Muscle layer of duodenum (tissue), 2 donors: Measurements from ENCODE around the gene PKP1.

Experiments
- H3K27ac ChIP-seq: one replicate; pipeline ENCODE4 v1.7.0; 2013; ENCODE audit warnings: mild to moderate bottlenecking, low read length
- H3K27me3 ChIP-seq: one replicate; pipeline ENCODE4 v1.7.0; 2013; ENCODE audit warnings: low read depth, mild to moderate bottlenecking, control low read depth, low read length
- H3K36me3 ChIP-seq, 2 donors: one replicate each; pipeline ENCODE4 v1.7.0; 2013; ENCODE audit warnings: low read length in 2 of 2, control low read depth in 1 of 2, mild to moderate bottlenecking in 1 of 2; ENCODE audit not compliant: insufficient read depth in 2 of 2, control insufficient read depth in 1 of 2
- H3K4me1 ChIP-seq, 2 donors: one replicate each; pipeline ENCODE4 v1.7.0; 2013; ENCODE audit warnings: low read length in 2 of 2, mild to moderate bottlenecking in 2 of 2, control low read depth in 1 of 2, moderate library complexity in 1 of 2; ENCODE audit not compliant: insufficient read depth in 2 of 2, control insufficient read depth in 1 of 2
- H3K4me3 ChIP-seq, 2 donors: one replicate each; pipeline ENCODE4 v1.7.0; 2013; ENCODE audit warnings: low read length in 2 of 2, low read depth in 1 of 2, mild to moderate bottlenecking in 1 of 2
- H3K9me3 ChIP-seq, 2 donors: one replicate each; pipeline ENCODE4 v1.7.0; 2013; ENCODE audit warnings: low read length in 2 of 2, control low read depth in 1 of 2, mild to moderate bottlenecking in 1 of 2; ENCODE audit not compliant: control insufficient read depth in 1 of 2
- donor health status: healthy.

Gene PKP1

GRCh38 chr1:201311356-201312011 is 28.2 kb downstream of the PKP1 start:
- peaks cover 0 to 12% of the 10 kb centered on the region in 2 donors for H3K4me1 ChIP-seq
- no peaks in the 10 kb centered on the region for H3K36me3 ChIP-seq
- H3K4me3 ChIP-seq, result no peak overlapping the region
- H3K9me3 ChIP-seq, result no peaks in the 10 kb centered on the region
- no peaks in the 10 kb centered on the region for H3K27me3 ChIP-seq
- no peak overlapping the region for H3K27ac ChIP-seq

DNA sequence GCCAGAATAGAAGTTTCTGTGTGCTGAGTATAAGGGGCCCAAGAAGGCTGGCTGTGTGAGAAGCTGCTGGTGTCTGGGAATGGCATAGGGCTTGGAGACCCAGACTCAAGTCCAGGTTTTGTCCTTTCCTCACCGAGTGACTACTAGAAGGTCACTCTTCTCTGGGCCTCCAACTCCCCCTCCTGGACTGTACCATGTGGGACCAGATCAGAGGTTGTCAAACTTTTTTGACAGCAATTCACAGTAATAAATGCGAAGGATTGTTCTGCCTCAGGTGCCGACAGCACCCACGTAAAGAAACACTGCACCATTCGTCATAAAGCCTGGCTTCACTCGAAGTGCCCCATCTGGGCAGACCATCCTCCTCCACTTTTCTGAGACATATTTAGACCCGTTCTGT is 29.0 kb downstream of the PKP1 start:
- Histone ChIP-seq H3K36me3 (no peaks in the 10 kb centered on the region), H3K4me3 (no peak overlapping the region), H3K9me3 (no peaks in the 10 kb centered on the region), H3K4me1 (peaks cover 0 to 12% of the 10 kb centered on the region in 2 donors), H3K27me3 (no peaks in the 10 kb centered on the region), H3K27ac (no peak overlapping the region)

DNA sequence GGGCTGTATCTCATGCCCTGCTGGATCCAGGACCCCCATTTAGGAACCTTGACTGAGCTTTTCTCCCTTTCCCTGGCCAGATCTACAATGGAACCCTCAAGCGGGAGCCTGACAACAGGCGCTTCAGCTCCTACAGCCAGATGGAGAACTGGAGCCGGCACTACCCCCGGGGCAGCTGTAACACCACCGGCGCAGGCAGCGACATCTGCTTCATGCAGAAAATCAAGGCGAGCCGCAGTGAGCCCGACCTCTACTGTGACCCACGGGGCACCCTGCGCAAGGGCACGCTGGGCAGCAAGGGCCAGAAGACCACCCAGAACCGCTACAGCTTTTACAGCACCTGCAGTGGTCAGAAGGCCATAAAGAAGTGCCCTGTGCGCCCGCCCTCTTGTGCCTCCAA is 29.8 kb downstream of the PKP1 start:
- H3K4me1 ChIP-seq, result peaks cover 0 to 9% of the 10 kb centered on the region in 2 donors

DNA sequence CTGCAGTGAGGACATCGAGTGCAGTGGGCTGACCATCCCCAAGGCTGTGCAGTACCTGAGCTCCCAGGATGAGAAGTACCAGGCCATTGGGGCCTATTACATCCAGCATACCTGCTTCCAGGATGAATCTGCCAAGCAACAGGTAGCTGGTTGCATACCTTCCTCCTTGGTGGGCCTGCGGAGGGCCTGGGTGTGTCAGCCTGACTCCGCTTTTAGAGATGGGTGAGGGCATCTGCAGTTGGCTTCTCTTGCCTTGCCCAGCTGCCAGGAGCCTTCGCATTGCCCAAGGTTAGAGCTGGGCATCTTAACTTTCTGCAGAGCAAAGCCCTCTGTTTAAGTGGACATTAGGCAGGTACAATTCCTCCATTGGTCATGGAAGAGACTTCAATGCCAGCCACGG is 33.2 kb downstream of the PKP1 start:
- no peaks in the 10 kb centered on the region for H3K9me3 ChIP-seq
- H3K4me3 ChIP-seq, result no peak overlapping the region
- no peaks in the 10 kb centered on the region for H3K4me1 ChIP-seq
- H3K27ac ChIP-seq, result no peak overlapping the region
- no peaks in the 10 kb centered on the region for H3K36me3 ChIP-seq
- no peaks in the 10 kb centered on the region for H3K27me3 ChIP-seq

More for the DNA sequence above, 29.8 kb downstream of the PKP1 start:
- Histone ChIP-seq H3K27ac (no peak overlapping the region), H3K4me3 (no peak overlapping the region), H3K9me3 (no peaks in the 10 kb centered on the region), H3K27me3 (no peaks in the 10 kb centered on the region), H3K36me3 (no peaks in the 10 kb centered on the region)

GRCh38 chr1:201317551-201317950 is 34.2 kb downstream of the PKP1 start:
- no peaks in the 10 kb centered on the region for H3K36me3 ChIP-seq
- no peaks in the 10 kb centered on the region for H3K27me3 ChIP-seq
- H3K4me3 ChIP-seq, result no peak overlapping the region
- H3K27ac ChIP-seq, result no peak overlapping the region
- H3K9me3 ChIP-seq, result no peaks in the 10 kb centered on the region
- H3K4me1 ChIP-seq, result no peaks in the 10 kb centered on the region

GRCh38 chr1:201318504-201319340 is 35.4 kb downstream of the PKP1 start:
- Histone ChIP-seq H3K27ac (no peak overlapping the region), H3K9me3 (no peaks in the 10 kb centered on the region), H3K4me3 (no peak overlapping the region), H3K4me1 (no peaks in the 10 kb centered on the region), H3K36me3 (no peaks in the 10 kb centered on the region), H3K27me3 (no peaks in the 10 kb centered on the region)

DNA sequence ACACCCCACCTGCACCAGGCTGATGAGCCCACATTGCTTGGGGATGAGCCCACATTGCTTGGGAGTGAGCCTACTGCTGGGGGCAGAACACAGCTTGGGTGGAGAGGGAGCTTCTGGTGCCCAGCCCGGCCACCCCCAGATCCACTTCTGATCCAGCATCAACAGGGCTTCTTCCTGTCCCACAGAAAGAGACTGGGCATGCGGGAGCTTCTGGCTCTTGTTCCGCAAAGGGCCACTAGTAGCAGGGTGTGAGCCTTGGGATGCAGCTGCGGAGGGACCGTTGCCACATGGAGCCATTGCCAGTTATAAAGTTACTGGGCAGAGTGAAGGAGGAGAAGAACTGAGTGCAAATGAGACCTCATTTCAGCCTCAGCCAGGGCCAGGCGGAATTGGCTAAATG is 36.3 kb downstream of the PKP1 start:
- Histone ChIP-seq H3K36me3 (no peaks in the 10 kb centered on the region), H3K4me3 (no peak overlapping the region), H3K4me1 (no peaks in the 10 kb centered on the region), H3K27ac (no peak overlapping the region), H3K27me3 (no peaks in the 10 kb centered on the region), H3K9me3 (no peaks in the 10 kb centered on the region)

DNA sequence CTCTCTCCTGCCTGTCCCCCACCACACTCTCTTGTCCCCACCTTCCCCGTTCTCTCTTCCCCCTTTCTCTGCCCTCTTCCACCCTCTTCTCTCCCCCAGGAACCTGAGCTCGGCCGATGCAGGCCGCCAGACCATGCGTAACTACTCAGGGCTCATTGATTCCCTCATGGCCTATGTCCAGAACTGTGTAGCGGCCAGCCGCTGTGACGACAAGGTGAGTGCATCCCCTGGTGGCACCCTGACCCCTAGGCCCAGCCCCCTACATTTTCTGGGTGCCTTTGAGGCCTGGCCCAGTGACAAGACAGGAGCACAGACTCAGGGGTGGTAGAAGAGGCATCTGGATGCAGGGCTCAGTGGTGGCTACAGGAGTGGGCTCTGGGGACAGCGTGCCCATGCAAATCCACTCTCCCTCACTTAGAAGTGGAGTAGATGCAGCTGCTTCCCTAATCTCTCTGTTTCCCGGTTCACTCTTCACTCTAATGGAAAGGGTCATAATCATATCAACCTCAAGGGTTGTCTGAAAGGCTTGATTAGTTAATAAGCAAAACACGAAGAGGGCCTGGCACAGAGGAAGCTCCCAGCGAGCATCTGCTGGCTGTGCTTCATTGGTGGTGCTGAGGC is 37.0 kb downstream of the PKP1 start:
- Histone ChIP-seq H3K36me3 (no peaks in the 10 kb centered on the region), H3K4me3 (no peak overlapping the region), H3K4me1 (no peaks in the 10 kb centered on the region), H3K27ac (no peak overlapping the region), H3K9me3 (no peaks in the 10 kb centered on the region), H3K27me3 (no peaks in the 10 kb centered on the region)

GRCh38 chr1:201321826-201322390 is 38.6 kb downstream of the PKP1 start:
- no peaks in the 10 kb centered on the region for H3K9me3 ChIP-seq
- H3K4me1 ChIP-seq, result no peaks in the 10 kb centered on the region
- no peak overlapping the region for H3K27ac ChIP-seq
- H3K27me3 ChIP-seq, result no peaks in the 10 kb centered on the region
- no peak overlapping the region for H3K4me3 ChIP-seq
- H3K36me3 ChIP-seq, result no peaks in the 10 kb centered on the region

DNA sequence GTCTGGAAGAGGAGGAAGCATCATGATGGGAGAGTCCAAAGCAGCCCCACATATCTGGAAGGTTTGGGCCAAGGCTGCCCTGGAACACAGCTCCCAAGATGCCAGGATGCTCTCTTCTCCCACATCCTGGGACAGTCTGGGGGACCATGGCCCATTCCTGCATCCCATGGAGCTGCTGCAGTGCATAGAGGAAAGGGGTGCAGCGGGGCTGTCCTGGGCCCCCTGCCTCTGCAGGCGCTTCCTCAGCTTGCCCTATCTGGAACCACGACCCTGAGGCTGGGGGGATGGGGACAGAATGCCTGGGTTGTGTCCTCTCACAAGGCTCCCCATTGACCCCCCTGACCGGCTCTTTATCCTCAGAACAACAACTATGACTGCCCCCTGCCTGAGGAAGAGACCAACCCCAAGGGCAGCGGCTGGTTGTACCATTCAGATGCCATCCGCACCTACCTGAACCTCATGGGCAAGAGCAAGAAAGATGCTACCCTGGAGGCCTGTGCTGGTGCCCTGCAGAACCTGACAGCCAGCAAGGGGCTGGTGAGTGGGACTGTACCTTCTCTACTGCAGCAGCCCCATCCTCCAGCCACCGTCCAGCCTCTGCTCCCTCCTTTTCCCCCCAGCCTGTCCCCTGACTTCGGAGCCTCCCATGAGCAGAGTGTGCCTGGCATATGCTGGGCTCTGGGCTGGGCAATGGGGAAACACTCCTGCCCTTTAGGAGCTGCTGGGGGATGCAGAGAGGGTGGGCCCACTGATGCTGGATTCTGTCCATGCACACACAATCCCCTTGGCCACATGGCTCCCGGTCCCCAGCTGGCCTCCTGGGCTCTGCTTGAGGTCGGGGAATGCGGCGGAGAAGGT is 39.6 kb downstream of the PKP1 start:
- H3K4me1 ChIP-seq, result no peaks in the 10 kb centered on the region
- H3K4me3 ChIP-seq, result no peak overlapping the region
- H3K36me3 ChIP-seq, result no peaks in the 10 kb centered on the region
- no peaks in the 10 kb centered on the region for H3K27me3 ChIP-seq
- no peak overlapping the region for H3K27ac ChIP-seq
- H3K9me3 ChIP-seq, result no peaks in the 10 kb centered on the region
